RCC 7860 (cell line): ENCODE results near the gene ADAT2.

Source experiments
- DNase-seq: peaks from one replicate; pipeline ENCODE4 v3.0.0-alpha.2; 2015; ENCODE audit warnings: low spot score
- FAIRE-seq: peaks from 2 replicates; lab custom pipeline; 2012; peaks lifted over from hg19 to GRCh38; lab: Jason Lieb, UNC

ADAT2 gene

DNA sequence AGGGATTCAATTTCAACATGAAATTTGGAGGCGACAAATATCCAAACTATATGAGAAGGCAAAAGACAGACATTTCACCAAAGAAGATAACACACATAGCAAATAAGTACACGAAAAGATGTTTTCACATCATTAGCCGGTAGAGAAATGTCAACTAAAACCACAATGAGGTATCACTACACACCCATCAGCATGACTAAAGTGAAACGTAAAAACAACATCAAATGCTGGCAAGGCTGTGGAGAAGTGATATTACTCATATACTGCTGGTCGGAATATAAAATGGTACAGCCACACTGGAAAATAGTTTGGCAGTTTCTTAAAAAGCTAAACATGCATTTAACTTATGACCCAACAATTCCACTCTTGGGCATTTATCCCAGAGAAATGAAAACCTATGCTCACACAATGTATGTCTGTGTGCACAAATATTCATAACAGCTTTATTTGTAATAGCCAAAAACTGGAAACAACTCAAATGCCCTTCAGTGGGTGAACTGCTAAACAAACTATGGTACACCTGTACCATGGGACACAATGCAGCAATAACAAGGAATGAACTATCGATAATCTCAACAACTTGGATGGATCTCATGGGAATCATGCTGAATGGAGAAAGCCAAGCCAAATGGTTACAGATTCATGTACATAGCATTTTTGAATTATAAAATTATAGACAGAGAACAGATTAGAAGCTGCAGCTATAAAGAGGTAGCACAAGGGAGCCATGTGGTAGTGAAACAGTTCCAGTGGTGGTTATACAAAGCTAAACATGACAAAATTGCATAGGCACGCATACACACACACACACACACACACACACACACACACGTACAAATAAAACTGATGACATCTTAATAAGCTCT is 8.6 kb downstream of the ADAT2 start:
- FAIRE-seq (no peak), DNase-seq (no peak)

DNA sequence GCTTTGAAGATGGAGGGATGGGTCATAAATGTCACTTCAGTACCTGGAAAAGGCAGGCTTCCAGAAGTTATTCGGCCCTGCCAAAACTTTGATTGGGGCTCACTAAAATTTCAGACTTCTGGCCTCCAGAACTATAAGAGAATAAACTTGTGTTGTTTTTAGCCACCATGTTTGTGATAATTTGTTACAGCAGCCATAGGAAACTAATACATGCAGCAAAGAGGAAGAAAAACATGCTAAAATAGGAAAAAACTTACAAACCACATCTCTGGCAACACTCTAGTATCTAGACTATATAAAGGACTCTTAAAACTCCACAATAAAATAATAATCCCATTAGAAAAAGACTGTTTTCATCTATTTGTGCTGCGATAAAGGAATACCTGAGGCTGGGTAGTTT is 9.5 kb downstream of the ADAT2 start:
- no peak for DNase-seq
- FAIRE-seq, result no peak

DNA sequence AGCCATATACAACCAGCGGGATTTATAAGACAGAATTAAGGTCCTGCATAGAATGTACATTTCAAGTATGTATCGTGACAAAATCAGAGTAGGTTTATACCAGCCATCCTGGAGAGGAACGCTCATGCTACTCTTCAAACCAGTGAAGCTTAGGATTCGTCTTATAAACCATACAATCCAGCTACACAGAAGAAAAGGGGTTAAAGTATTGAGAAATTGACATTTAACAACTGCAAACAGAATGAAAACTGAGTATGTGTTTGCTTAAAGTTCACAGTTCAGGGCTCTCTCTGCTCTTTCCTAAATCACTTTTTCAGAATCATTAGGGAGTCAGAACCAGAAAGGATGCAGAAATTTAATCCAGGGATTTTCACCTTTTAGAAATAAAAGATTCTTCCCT is 17.9 kb downstream of the ADAT2 start:
- FAIRE-seq, result no peak
- no peak for DNase-seq

DNA sequence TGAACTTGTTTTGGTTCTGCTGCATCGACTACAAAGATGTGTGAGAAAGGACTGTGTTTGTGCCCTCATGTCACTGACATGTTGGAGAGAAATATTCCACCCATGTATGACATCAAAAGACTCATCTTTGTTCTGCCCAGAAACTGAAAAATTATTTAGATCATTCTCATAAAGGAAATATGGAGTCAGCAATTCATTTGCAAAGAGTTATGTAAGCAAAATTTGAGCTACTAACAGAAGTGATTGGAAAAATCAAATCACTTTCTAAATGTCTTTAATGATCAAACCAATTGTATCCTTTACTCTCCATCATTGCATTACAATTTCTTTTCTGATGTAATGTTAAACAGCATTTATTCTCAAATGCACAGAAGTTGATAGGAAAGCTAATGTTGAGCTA is 19.3 kb downstream of the ADAT2 start:
- FAIRE-seq, result no peak
- no peak for DNase-seq

DNA sequence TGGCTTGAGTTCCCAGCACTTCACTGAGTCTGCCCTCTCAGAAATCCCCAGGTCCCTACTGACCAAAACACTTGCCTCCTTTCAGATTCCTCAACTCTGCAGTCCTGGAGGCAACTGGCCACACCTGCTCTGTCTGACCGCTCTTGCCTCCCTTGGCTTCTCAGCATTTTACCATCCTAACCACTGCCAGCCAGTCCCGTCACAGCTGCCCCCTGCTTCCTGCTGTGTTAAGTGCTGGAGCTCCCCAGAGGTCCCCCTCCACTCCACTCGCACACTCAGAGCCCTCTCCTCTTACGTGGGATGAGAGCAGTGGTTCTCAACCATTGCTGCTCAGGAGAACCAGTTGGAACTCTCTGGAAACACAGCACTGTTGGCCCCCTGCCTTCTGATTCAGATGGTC is 20.5 kb downstream of the ADAT2 start:
- FAIRE-seq (no peak), DNase-seq (no peak)

DNA sequence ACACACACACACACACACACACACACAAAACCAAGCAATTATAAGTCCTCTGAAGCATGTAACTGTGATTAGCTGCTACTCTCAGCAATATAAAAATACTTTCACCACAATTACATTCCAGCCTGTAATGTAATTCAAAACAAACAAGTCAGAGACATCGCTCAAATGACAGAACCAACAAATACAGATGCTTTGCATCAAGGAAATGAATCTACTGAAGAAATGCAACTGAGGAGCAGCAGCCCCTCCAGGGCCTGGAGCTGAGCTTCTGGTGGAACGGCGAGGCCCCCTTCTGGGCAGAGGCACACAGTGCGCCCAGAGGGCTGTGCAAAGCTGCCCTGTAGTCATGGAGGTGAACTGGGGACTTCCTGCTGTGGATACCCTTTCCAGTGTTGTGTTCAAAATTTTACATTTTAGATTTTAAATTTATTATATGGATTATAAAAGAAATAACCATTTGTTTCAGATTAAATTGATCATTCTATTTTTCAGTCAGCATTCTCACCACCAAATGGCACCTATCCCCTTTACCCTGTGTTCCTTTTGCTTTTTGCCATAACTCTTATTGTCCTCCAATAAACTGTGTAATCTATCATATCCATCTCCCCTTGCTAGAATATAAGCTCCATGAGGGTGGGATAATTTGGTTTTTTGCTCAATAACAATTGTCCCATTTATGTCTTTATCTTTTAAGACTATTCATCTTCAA is 23.2 kb downstream of the ADAT2 start:
- peak; percentile 46 for FAIRE-seq
- peak; percentile 44 for DNase-seq

DNA sequence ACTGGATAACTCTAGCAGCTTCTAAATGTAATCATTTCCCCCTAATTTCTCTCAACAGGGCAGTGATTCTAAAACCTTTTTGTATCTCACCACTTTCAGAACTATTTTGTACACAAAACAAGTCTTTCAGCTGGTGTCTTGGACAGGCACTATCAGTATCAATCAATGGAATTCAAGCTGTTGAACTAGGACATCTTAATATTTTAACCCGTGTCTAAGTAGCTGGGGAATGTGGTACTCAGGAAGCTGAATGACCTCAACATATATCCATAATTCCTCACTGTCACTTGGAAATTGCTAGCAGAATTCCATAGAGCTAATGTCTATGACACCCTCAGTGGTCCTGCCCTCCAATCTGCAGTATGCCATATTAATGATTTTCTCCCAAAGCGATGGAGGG is 24.5 kb downstream of the ADAT2 start:
- DNase-seq (no peak), FAIRE-seq (no peak)

DNA sequence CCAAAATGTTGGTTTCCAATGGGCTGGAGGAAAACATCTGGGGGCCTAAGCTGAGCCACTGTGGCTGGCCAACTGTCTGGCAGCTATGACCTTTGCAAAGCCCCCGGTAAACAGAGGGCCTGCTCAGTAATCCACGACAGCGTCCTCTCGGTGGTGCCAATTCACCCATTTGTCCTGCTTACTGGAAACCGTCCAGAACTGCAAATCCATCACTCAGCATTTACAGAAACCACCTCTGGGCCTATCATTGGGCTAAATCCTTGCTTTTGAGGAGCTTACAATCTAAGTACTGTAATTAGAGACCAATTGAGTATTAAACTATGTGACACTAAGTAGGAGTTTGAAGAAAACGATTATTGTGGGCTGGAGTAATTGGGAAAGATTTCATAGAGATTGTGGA is 31.0 kb downstream of the ADAT2 start:
- DNase-seq, result no peak
- no peak for FAIRE-seq

DNA sequence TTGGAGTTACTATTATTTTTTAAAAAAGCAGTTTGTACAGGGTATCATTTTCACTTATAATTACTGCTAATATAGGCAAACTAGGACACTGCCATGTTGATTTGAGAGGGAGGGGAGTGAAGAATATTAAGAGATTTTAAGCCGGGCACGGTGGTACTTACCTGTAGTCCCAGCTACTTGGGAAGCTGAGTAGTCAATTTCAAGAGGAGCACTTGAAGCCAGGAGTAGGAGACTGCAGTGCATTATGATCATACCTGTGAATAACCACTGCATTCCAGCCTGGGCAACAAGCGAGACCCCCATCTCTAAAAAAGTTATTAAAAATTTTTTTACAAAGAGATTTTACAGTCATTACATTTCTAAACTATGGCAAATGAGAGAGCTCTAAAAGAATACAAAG is 35.7 kb downstream of the ADAT2 start:
- no peak for FAIRE-seq
- DNase-seq, result no peak

DNA sequence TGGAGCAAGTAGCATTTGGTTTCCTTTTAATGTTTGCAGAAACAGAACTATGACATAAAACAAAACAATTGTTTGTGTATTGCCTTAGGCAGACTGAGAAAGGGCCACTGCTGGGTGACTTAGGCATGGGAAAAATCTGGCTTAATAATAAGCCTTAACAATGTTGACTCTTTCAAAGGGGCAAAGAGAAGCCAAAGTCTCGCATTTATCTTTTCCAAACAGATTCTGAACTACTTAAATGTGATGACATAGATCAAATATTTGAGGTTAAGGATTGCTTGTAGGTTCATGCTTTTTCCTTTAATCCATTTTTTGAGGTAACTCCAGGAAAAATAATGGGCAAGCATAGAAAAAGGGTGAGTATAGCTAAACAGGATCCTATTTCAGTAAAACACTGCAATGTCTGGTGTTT is 39.6 kb downstream of the ADAT2 start:
- peak; percentile 45 for FAIRE-seq
- peak; percentile 49 for DNase-seq

DNA sequence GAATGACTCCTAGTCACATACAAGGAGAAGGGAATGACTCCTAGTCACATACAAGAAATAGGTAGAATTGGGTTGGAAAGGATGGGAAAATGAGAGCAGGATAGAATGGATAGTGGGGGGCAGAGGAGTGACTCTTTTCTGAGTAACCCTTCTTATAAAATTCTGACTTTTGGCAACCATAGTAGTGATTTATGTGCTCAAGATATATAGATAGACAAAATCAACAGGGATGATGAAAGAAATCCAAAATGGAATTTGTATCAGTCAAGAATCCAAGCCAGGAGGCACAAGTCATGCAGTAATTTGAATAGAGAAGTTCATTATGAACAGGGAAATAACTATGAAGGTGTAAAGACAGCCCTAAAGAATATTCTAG is 41.7 kb downstream of the ADAT2 start:
- DNase-seq (peak; percentile 8), FAIRE-seq (no peak)

DNA sequence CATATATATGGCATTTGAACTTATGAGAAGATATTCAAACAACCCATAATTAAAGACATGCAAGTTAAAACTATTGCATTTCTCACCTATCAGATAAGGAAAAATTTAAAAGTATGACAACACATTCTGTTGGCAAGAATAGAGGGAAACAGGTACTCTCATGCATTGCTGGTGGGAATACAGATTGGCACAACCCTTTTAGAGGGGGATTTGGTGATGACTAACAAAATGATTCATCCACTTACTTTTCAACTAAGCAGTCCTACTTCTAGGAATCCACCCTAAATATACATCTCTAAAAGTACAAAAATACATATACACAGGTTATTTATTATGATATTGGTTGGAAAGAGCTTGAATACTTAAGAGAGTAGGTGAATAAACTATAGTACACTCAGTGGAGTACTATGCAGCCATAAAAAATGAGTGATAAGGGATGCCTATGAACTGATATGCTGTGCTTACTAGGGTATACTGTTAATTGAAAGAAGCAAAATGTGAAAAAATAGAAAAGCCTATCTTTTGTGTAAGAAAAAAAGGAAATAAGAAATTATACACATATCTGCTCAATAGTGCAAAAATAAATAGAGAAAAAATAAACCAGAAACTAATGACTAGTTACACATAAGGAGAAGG is 42.2 kb downstream of the ADAT2 start:
- peak; percentile 51 for FAIRE-seq

DNA sequence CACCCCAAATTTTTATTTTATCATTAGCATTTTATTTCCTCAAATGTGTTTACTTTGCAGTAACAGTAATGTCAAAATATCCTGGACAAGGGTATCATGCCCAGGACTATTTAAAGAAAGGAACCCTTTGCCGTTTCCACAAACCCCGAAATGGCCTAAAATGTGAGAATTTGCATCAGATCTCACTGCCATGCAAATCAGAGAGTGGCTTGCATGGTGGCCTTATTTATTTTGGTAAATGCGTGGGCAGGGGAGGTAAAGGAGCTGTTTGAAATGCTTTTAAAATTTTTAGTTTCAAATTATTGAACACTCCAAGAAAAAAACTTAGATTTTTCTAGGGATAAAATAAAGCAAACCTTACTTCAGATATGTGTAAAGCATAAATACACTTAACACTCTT is 43.8 kb downstream of the ADAT2 start:
- DNase-seq (no peak), FAIRE-seq (no peak)

More for the DNA sequence above, 42.2 kb downstream of the ADAT2 start:
- DNase-seq, result peak; percentile 16

DNA sequence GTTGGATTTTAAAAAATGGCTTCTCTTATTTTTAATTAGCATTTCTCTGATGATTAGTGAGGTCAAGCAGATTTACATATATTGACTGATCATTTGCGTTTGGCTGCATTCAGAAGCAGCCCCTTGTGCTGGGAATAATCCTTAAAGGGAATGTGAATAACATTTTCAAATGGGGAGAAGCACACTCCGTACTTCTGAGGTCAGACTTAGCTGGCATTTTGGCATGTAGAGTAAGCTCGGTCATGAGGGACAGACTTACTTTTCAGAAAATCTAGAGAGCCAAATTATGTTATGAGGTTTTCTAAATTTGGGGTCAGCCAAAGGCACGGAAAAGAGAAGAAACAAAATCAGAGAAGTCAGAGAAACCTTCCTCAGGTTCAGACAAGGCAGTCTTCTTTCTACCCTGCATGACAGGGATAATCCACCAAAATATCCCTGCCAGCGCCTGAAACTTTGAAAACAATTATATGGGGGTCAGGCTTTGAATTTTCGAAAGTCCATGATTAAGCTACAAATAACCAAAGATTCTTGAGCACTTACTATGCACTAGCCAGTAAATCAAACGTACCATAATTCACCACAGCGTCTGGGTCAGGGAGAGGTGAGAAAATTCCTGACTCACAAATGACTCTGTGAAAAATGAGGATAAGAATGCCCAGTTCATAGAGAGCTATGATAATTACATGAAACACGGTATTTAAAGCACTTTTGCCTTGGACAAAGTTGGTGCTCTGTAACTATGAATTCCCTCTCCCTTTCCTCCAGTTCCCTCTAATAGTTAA is 44.9 kb downstream of the ADAT2 start:
- FAIRE-seq (peak; percentile 86), DNase-seq (peak; percentile 84)

DNA sequence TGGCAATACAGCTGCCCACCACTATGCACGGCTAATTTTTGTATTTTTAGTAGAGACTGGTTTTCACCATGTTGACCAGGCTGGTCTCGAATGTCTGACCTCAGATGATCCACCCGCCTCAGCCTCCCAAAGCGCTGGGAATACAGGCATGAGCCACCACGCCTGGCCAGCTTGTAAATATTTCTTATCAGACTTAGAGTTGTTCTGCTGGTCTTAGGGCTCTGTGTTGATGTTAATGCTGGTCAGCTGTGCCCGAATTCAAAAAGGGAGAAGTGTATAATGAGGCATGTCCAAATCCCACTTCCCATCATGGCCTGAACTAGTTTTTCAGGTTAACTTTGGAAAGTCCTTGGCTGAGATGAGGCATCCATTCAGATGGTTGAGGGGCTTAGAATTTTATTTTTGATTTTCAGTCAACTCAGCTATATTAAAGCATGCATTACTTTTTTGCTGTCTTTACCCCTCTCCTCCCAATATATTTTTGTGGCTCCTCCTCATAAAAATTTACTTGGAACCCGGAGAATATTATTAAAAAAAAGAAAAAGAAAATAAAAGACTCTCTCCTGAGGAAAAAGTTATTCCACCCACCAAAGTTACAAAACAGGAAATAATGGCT is 47.7 kb downstream of the ADAT2 start:
- FAIRE-seq (no peak), DNase-seq (no peak)

DNA sequence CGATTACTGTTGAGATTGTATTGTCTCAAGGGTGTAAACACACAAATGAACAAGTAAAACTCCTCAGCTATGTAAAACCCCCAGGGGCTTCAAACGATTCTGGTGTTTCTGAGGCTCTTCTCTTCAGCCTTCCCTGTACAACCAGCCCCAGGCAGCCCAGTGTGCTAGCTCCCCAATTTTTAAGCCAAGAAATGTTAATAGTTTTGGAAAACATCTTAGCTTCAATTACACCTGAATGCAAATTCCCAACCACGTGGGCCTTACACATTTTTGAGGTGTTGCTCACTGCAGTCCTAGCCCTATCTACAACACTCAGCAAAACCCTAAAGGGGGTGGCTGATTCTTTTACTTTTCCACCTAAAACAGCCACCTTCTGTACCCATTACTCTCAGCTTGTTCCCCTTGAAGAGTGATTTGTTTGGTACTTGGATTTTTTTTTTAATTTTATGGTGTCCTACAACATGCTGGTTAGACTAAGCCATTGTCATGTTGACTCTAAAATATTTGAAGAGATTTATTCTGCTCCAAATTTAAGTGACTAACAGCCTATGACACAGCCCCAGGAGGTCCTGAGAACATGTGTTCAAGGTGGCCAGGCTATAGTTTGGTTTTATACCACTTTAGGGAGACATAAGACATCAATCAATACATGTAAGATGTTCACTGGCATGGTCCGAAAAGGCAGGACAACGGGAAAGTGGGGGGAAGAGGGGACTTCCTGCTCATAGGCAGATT is 48.7 kb downstream of the ADAT2 start:
- DNase-seq (no peak), FAIRE-seq (no peak)

DNA sequence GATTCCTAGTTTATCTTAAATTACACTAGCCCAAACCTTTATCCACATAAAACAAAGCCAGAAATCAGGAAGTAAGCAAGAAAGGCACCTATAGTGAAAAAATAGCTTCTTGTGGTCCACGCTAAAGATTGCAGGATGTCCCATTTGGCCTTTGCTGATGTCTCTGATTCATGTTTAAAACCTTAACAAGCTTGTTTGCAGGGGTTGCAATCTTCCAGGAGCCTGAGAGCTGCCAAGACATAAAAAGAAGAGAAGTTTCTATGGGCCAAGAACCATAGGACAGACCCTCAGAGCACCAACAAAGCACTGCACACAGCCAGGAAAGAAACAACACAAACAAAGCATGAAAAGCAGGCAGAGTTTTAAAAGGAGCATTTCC is 49.4 kb downstream of the ADAT2 start:
- DNase-seq, result no peak

DNA sequence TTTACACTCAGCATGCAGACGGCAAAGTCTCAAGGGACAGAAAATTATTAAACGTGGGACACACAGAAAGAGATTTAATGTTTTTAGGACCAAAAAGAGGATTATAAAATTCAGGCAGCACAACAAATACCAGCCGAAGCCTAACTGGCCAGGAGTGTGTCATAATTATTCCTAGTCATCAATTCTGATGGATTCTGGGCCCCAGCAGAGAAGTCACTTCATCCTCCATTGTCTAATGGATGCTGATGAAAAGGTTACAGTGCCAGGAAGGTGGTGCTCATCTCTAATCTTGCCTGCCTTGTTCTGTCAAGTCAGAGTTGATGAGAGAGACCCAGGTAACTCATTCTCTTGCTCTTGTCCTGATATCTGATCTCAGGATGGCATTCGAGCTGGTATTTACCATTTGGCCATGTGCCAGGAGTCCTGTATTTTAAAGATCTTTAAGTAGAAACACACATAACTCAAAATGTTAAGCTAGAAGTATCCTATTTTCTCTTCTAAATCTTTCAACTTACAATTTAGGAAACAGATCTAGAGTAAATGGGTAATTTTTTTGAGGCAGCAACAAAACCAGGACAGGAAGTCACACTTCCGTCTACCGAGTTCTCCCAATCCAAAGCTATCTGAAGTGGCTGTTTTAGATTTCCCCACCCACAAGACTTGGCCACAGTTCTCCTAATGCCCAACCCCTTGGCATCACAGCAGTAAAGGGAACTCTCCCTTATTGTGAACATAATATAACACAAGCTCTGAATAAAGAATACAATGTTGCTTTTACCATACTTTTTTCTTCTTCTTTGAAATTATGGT is 50.0 kb downstream of the ADAT2 start:
- no peak for FAIRE-seq
- DNase-seq, result no peak

More for the DNA sequence above, 49.4 kb downstream of the ADAT2 start:
- FAIRE-seq, result no peak

DNA sequence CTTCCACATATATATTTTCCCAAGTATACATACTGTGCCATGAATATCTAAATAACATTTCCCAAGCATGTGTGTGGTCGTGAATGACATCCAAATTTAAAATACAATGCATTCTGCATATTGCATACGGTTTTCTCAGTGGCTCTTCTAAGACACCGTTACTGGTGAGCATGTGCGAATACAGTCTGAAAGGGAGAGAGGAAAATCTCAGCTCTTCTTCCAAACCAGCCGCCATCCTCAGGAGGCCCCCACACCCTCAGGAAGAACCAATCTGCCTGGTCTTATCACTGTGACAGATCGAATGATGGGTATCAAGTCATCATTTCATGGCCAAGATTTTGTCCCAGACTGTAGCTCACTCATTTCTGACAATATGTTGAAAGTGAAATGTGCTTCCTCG is 50.7 kb downstream of the ADAT2 start:
- FAIRE-seq, result no peak
- DNase-seq, result no peak
